Neural cell (in vitro differentiated cells): ENCODE measurements around the gene LRIT1.

ENCODE experiments used
- EP300 ChIP-seq: fragments of 450-650 bp; conservative IDR thresholded peaks from 2 replicates; pipeline ENCODE4 v1.6.1; 2014; ENCODE audit warnings: antibody characterized with exemption, mild to moderate bottlenecking, moderate library complexity; ENCODE audit not compliant: poor library complexity, severe bottlenecking
- EZH2 ChIP-seq: fragments of 200-600, 300-800 bp; shearing (Covaris generic), sonication (generic); IDR thresholded peaks from 2 replicates; pipeline ENCODE4 v1.6.1; 2014; ENCODE audit warnings: antibody characterized with exemption, low read length, borderline replicate concordance, mild to moderate bottlenecking; ENCODE audit not compliant: insufficient read depth, poor library complexity, severe bottlenecking
- POLR2AphosphoS5 ChIP-seq: IDR thresholded peaks from 2 replicates; pipeline ENCODE4 v1.6.1; 2012
- SMC3 ChIP-seq: fragments of 450-650 bp; conservative IDR thresholded peaks from 2 replicates; pipeline ENCODE4 v1.6.1; 2014; ENCODE audit warnings: antibody characterized with exemption, mild to moderate bottlenecking, moderate library complexity; ENCODE audit not compliant: poor library complexity
- TAF1 ChIP-seq: IDR thresholded peaks from 2 replicates; pipeline ENCODE4 v1.6.1; 2012; ENCODE audit warnings: low read depth
- TF ChIP-seq, protein P1 (sequence below): fragments of 450-650 bp; IDR thresholded peaks from 2 replicates; pipeline ENCODE4 v1.5.1; 2014; ENCODE audit warnings: antibody characterized with exemption, mild to moderate bottlenecking, moderate library complexity; ENCODE audit not compliant: poor library complexity, severe bottlenecking
- TF ChIP-seq, protein P2 (sequence below): IDR thresholded peaks from 2 replicates; pipeline ENCODE4 v1.6.1; 2012; ENCODE audit warnings: borderline replicate concordance

DNA sequence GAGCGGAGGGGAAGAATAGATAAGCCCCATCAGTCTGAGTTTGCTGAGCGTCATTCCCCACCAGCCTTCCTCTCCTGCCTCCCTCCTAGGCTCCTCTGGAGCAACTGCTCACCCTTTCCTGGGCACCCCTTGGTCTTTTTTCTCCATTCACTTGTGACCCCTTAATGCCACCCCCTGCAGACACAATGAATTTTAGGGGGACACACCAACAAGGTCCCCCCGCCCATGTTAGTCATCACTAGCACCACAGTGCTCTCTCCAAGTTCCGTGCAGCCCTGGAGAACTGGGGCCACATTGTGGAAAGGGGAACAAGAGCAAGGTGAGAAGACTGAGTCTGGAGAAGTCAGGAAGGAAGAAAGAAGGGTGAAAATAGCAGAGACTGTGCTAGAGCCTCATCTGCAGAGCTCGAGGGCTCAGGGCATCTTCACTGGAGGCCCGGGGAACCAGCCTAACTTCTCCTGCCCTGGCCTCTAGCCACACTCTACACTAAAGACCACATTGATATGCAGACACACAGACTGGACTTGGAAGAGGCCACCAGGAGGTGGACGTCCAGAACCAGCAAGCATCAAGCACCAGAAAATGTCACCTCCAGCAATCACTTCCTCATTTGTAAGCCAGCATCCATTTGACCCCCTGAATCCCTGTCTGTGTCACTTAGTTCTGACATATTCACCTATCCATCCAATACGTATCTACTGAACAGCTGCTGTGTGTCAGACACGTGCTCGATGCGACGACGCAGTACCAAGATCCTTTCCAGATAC, 21.0 kb upstream of the LRIT1 start:
- TF ChIP-seq, protein P1, sequence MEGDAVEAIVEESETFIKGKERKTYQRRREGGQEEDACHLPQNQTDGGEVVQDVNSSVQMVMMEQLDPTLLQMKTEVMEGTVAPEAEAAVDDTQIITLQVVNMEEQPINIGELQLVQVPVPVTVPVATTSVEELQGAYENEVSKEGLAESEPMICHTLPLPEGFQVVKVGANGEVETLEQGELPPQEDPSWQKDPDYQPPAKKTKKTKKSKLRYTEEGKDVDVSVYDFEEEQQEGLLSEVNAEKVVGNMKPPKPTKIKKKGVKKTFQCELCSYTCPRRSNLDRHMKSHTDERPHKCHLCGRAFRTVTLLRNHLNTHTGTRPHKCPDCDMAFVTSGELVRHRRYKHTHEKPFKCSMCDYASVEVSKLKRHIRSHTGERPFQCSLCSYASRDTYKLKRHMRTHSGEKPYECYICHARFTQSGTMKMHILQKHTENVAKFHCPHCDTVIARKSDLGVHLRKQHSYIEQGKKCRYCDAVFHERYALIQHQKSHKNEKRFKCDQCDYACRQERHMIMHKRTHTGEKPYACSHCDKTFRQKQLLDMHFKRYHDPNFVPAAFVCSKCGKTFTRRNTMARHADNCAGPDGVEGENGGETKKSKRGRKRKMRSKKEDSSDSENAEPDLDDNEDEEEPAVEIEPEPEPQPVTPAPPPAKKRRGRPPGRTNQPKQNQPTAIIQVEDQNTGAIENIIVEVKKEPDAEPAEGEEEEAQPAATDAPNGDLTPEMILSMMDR, result no peak
- TF ChIP-seq POLR2AphosphoS5 (no peak), EP300 (no peak), EZH2 (no peak), SMC3 (no peak), TAF1 (no peak)
- TF ChIP-seq, protein P2, sequence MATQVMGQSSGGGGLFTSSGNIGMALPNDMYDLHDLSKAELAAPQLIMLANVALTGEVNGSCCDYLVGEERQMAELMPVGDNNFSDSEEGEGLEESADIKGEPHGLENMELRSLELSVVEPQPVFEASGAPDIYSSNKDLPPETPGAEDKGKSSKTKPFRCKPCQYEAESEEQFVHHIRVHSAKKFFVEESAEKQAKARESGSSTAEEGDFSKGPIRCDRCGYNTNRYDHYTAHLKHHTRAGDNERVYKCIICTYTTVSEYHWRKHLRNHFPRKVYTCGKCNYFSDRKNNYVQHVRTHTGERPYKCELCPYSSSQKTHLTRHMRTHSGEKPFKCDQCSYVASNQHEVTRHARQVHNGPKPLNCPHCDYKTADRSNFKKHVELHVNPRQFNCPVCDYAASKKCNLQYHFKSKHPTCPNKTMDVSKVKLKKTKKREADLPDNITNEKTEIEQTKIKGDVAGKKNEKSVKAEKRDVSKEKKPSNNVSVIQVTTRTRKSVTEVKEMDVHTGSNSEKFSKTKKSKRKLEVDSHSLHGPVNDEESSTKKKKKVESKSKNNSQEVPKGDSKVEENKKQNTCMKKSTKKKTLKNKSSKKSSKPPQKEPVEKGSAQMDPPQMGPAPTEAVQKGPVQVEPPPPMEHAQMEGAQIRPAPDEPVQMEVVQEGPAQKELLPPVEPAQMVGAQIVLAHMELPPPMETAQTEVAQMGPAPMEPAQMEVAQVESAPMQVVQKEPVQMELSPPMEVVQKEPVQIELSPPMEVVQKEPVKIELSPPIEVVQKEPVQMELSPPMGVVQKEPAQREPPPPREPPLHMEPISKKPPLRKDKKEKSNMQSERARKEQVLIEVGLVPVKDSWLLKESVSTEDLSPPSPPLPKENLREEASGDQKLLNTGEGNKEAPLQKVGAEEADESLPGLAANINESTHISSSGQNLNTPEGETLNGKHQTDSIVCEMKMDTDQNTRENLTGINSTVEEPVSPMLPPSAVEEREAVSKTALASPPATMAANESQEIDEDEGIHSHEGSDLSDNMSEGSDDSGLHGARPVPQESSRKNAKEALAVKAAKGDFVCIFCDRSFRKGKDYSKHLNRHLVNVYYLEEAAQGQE, result no peak
